ENCODE data around the gene ANKRD11.
"Not testable (repeated sequence)": the region's sequence is repeated elsewhere in the genome, so short reads cannot be mapped to it uniquely, and the experiment has no call there.

The ANKRD11 gene

DNA sequence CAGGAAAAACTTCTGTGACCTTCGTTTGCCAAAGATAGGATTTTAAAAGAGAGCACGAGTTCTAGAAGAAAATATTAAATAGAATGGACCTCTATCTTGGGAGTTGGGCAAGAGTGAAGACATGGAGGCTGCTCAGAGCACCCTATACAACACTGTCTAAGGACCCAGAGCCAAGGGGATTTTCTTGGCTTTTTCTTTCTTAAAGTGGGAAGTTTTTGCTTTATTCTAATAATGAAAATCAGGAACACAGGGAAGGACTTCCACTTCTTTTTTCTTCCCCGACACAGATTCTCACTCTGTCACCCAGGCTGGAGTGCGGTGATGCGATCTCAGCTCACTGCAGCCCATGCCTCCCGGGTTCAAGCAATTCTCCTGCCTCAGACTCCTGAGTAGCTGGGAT lies 178.7 kb downstream of the ANKRD11 start:
- no peak for DNase-seq

DNA sequence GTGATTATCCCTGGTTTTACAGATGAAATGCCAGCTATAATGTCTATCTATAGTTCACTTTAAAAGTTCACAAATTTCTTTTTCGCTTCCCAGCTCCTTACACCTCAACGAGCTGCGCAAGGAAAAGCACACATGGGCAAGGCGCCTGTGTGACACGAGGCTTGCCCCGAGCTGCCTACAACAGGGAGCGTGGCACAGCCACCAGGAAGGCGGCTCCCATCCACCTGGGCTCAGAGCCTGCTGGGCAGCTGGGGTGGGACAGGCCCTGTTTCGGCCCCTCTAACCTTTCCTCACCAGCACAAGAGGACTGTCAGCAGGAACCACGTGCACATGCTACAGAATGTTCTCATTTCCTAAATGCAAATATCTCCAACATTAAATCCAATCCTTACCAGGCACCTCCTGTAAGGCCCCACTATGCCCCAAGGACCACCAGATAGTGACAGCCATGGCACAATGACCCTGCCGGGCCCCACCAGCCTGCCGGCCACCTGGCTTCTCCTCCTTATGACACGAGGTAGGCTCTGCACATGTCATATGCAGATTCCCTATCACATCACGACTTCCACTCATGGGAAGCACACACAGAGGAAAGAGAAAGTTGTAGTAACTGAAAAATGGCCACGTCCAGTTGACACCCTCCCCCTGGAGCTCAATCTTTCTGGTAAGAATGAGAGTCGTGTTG lies 180.8 kb downstream of the ANKRD11 start:
- no peak for DNase-seq

DNA sequence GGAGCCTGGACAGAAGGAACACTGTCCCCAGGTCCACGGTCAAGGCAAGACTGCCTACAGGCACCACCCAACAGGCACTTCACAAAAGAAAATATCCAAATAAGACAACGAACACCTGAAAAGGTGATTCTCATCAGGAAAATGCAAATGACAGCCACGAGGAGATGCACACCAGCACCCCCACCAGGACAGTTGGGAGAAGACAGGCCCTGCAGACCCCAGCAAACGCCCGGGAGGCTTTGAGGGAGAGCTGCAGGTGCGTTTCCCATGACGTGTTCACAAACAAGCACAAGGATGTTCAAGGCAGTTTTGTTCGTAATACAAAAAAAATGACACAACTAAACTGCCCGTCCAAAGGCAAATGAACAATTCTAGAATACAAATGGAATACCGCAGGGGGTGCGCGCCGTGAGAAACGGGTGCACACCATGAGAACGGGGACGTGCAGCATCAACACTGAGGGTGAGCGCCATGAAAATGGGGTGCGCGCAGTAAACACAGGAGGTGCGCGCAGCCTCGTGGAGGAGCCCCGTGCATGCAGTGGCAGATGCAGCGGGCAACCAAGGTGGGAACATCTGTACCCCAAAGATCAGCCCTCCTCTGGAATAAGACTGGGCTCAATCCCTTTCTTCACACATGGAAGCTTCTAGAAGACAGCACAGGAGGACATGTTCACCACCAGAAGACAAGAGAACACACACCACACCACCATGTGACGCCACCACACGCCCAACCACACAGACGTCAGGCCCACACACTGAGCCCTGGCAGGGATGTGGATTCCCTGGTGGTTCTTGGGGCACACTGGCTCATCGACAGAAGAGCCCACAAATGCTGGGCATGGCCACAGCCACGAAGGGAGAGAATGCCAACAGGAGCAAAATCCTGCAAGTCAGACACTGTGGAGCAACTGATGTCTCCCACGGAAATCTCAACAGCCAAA lies 181.7 kb downstream of the ANKRD11 start:
- DNase-seq: no peak

DNA sequence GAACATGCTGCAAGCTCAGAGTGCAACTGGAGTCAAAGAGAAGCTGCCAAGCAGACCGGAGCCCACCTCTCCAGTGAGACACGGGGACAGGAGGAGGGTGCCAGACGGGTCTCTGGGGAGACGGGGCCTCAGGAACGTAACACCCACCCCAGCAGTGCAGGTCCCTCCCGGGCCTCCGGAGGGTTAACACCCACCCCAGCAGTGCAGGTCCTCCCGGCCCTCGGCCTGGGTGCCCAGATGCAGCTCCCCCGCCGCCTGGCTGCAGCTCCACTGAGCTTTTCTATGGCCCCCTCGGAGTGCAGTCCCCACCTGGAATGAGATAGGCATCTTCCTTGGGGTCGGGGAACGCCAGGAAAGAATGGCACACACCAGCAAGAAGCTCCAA lies 182.9 kb downstream of the ANKRD11 start:
- DNase-seq: no peak

DNA sequence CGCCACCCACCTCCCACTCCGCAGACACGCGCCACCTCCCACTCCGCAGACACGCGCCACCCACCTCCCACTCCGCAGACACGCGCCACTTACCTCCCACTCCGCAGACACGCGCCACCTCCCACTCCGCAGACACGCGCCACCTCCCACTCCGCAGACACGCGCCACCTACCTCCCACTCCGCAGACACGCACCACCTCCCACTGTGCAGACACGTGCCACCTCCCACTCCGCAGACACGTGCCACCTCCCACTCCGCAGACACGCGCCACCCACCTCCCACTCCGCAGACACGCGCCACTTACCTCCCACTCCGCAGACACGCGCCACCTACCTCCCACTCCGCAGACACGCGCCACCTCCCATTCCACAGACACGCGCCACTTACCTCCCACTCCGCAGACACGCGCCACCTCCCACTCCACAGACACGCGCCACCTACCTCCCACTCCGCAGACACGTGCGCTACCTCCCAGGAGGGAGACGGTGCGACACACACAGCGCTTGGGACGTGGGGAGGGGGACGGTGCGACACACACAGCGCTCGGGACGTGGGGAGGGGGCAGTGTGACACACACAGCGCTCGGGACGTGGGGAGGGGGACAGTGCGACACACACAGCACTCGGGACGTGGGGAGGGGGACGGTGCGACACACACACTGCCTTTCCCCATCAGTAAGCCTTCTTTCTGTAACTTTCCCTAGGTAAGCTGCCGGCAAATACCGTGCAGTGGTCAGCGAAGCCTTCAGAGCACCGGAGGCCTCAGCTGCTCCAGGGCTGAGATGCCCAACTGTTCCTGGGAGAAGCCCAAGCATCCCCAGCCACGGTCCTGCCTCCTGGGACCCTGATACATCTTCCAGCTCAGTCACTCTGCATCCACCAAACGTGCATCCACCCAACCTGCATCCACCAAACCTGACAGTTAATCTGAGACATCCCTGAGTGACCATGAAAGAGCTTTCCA lies 183.6 kb downstream of the ANKRD11 start:
- not testable (repeated sequence) for DNase-seq

DNA sequence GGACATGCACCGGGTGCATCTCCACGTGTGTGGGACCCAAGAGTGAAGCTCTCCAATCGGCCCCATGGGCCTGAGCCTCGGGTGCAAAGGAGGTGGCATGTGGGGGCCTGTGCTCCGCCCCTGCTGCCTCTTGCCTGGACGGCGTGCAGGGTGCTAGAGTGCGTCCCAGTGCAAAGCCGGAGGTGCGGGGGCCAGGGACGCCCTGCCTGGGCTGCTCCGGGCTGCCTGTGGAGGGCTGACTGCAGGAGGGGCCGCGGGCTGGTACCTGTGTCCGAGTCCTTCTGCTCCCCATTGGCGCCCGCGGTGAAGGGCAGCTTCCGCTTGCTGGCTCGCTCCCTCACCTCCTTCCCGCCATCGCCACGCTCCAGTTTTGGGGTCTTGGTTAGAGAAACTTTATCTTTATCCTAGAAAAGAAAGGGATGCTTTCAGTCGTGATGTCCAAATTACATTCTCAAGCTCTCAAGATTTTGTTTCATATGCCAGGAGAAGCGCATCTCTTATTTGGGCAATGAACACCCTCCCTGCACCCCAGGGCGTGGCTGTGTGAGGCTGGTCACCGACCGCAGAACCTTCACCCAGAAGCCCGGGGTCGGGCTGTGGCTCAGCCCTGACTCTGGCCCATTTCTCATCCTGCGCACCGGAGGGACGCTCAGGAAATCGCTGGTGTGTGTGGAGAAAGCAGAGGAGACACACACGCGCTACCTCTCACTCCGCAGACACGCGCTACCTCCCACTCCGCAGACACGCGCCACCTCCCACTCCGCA lies 185.2 kb downstream of the ANKRD11 start:
- no peak for DNase-seq

DNA sequence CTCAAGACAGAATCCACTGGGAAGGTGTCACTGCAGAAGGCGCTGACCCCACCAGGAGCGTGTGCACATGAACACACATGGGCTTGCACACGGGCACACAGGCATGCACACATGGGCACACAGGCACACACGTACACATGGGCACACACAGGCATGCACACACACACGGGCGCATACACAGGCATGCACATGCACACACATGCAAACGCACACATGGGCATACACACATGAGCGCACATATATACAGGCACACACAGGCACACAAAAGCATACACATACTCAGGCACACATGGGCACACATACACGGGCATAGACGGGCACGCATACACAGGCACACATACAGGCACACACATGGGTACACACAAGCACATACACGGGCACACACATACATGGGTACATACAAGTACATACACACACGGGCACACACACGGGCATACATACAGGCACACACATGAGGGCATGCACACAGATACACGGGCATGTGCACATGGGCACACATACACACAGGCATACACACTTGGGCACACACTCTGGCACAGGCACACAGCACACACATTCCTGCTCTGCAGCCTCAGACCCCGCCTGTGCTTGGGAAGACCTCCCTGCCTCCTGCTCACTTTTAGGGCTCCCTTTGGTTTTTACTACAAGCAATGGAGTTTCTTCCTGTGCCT lies 186.0 kb downstream of the ANKRD11 start:
- no peak for DNase-seq

DNA sequence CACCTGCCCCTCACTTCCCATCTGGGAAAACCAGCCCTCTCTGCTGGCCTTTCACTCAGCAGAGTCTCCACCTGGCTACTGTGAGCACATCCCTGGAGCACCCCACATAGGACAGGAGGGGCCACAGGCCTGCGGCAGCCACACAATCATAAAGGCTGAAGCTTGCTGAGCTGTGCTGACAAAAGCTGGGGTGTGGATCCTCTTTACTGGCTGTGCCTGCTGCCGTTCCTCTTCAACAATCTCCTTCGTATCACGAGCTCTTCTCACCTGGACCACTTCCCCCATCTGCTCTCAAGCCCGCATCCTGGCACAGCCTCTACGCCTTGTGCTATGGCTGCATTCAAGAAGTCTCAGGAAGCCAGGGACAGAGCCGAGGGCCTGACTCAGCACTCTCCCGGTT lies 186.7 kb downstream of the ANKRD11 start:
- no peak for DNase-seq

DNA sequence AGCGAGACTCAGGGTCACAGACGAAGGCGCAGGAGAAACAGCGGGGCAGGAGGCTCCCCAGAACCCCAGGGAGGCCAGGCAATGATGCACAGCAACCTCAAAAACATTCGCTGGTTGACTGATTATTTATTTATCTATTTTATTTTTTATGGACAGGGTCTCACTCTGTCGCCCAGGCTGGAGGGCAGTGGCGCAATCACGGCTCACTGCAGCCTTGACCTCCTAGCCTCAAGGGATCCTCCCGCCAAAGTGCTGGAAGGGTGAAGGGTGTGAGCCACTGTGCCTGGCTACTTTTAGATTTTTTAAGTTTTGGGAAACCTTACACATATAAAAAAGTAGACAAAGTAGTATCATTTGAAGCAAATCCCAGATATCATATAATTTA lies 189.4 kb downstream of the ANKRD11 start:
- no peak for DNase-seq

DNA sequence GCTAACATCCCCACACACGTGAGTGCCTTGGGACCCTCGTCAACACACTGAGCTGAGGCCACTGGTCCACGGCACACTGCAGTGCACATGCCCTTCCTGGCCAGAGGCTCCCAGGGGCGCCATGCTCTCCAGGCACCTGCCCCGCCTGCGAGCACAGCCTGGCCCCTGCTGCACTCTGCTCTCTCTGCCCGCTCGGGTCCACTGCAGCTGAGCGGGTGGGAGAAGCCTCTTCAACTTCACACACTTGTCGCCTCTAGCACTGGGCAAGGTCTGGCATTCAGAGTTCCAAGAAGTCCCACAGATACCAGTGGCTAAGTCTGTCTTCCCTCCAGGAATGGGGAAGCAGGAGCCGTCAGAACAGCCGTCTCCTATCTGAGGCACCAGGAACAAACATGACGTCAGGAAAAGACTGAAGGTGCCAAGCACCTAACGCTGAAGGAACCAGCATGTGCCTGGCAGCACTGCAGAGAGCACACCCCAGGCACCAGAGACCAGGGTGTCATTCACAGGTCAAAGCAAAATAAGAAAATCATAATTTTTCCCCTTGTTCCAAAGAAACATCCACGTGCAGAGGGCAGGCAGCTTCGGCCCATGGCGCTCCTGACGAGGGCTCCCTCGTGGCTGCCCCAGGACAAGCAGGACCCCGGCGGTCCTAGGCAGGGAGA lies 189.9 kb downstream of the ANKRD11 start:
- no peak for DNase-seq

DNA sequence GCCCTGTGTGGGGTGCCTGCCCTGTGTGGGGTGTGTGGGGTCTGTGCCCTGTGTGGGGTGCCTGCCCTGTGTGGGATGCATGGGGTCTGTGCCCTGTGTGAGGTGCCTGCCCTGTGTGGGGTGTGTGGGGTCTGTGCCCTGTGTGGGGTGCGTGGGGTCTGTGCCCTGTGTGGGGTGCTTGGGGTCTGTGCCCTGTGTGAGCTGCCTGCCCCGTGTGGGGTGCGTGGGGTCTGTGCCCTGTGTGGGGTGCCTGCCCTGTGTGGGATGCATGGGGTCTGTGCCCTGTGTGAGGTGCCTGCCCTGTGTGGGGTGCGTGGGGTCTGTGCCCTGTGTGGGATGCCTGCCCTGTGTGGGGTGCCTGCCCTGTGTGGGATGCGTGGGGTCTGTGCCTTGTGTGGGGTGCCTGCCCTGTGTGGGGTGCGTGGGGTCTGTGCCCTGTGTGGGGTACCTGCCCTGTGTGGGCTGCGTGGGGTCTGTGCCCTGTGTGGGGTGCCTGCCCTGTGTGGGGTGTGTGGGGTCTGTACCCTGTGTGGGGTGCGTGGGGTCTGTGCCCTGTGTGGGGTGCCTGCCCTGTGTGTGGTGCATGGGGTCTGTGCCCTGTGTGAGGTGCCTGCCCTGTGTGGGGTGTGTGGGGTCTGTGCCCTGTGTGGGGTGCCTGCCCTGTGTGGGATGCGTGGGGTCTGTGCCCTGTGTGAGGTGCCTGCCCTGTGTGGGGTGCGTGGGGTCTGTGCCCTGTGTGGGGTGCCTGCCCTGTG lies 190.8 kb downstream of the ANKRD11 start:
- not testable (repeated sequence) for DNase-seq

DNA sequence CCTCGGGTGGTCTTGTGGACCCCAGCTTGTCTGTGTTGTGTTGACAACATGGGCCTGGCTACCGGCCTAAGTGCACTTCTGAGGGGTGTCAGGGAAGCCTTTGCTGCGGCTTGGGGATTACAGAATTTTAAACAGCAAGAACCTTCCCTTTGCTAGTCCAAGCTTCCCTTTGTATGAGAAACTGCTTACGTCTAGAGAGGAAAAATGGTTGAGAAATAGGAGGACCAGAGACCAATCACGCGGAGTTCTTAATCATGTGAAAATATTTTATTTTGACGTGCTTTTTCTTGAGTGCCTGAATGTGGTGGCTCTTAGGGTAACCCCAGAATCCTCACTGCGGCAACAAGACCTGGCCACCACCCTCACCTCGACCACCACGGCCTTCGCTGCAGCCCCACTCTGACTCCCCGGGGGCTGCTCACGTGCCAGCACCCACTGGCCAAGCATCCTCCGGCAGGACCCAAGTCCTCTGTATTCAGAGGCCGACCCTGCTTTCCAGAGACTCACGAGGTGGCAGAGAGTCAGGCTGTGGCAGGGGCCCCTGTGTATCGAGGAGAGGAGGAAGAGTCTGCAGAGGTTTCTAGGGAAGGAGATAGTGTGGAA lies 191.6 kb downstream of the ANKRD11 start:
- no peak for DNase-seq

DNA sequence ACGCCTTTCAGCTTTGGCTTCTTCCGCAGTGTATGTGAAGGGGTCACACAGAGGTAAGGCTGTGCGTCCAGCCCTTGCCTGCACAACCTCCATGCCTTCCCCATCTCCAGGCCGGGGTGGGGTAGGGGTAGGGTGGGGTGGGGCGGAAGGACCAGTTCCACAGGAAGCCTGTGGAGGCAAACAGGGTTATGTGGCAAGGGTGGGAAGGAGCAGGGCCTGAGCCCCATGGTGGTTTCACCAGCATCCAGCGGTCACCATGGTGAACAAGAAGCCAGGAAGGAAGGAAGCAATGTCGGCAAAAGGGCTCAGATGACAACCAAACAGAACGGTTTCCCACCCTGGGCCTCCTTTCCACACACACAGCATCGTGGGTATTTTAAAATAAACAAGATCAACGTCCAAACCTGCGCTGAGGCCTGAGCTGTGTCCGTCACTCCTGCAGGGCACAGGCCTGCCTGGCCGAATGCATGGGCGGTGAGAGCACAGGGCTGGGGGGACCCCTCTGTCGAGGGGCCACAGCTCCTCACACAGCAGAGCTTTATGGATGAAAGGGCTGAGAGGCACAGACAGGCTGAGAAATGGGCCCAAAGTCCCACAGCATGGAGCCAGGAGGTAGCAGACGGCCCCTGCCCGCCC lies 192.3 kb downstream of the ANKRD11 start:
- DNase-seq: no peak

DNA sequence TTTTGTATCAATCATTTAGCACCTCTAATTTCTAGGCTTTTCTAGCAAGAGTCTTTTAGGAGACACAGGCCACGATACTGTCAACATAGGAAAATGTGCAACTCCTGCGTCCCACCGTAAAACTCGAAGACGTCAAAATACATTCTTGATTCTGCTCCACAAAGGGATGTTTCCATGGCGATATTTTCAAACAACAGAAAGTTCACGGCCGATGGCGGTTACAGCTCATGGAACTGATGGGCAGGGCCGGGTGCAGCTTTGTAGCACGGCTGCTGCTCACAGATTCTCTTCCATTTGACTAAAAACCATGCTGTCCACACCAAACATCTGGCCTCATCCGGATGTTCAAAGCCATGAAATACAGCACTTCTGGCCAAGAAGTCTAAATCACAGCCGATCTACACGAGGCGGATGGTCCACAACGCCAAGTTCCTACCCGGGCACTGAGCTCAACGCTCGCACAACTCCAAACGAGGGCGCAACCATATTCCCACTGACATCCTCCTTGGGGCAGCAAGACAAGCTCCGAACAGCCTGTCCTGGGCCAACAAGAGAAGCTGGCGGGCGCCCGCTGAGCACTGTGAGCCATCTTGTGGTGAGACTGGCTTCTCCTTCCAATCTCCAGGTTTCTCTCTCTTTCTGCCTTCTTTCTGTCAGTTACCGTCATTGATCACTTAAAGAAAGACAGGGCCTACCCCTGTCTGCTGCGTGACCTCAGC lies 193.0 kb downstream of the ANKRD11 start:
- no peak for DNase-seq

DNA sequence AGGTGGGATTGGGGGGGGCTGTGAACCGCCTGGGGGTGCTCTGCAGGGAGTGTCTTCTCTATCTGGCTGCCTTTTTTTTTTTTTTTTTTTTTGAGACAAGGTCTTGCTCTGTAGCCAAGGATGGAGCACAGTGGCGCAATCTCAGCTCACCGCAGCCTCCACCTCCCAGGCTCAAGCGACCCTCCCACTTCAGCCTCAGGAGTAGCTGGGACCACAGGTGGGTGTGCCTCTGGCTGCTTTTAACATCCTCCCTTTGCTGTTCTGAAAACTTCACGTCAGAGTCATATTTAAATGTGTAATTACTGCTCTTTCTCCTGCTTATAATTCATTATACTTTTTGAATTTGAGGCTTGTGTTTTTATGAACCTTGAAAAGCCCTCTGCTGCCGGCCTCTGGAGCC lies 194.4 kb downstream of the ANKRD11 start:
- no peak for DNase-seq

DNA sequence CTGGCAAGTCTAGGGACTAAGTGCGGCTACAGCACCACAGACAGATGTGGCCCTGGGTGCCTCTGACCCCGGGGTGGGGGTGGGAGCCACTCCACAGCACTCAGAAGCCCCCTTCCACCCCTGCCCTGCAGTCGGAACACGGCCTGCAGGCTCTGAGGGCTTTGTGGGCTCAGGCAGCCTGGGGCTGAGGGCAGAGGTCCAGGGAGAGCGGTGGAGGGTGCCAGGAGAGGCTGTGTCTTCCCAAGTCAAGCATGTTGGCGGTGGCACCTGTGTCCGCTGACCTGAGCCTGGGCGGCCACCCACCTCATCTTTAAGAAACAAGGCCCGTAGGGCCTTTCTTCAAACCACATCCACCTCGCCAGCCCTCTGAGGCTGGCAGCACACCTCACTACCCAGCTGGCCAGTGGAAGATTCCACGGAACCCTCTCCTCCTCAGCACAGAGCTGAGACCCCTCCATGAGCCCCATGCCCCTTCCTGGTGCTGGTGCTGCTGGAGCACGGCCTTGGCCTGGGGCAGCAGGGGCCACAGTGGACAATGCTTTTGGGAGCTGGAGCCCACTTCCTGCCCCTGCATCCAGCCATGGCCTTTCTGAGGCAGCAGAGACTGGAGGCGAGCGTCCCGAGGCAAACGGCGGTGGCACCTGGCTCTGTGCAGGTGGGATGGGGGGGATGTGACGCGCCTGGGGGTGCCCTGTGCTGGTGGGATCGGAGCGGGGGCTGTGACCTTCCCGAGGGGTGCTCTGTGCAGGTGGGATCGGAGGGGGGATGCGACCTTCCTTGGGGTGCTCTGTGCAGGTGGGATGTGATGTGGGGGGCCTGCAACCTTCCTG lies 195.1 kb downstream of the ANKRD11 start:
- no peak for DNase-seq

DNA sequence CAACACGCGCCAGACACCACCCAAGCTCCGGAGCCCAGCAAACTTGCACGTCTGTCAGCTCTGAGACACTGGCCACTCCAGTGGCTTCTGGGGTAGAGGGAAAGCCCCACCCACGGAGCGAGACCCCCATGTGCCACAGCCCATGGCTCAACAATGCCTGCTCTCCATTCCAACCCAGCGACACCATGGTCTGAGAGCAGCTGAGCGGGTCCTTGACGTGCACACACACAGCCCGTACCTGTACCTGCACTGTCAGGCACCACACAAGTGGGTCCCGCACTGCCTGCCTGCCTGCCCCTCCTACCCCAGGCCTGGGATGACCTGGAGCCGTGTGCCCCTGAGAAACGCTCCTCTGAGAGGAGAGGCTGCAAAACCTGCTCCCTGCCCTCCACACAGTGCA lies 195.9 kb downstream of the ANKRD11 start:
- DNase-seq: no peak
